ENCODE results near the gene AGRN. TPM values are rescaled to one million over a fixed set of nuclear protein-coding genes. Genes with fewer than 3 reads are reported as not detected.
A peak's percentile ranks its signal among the peaks of the same experiment; 100 is the strongest.

AGRN gene
- total and polyA plus RNA-seq, 2 of the 4 experiments (the other 2 are of a cell fraction), result 8.1 to 115 TPM

DNA sequence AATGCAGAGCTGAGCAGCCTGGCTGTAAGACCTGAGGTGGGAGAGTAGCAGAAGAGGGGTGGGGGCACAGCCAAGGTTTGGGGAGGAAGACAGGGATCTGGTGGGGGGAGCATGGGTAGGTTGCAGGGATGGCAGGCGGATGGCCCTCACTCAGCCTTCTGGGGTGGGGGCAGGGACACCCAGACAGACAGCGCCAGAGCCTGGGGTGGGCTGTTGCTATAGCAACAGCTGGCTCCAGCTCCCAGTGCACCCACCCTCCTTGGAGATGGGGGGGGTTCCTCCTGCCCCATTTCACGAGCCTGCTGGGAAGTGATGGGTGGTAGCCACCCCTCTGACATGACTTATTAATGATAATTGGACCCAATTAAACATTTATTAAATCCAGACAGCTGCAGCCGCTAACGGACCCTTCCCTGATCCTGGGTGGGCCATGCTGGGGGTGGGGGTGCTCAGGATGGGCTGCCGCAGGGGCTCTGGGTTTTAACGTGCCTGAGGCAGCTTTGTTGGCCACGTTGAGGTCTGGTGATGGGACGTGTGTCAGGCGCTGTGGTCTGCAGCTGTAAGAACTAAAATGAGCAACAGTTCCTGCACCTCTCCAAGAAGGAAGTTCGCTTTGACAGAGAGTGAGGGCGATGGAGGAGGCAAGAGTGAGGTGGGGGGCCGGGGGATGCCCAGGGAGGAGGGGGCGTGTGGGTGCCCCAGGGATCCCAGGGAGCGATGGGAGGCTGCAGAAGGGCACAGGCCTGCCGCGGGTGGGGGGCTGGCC is 19.4 kb downstream of the AGRN start:
- Histone ChIP-seq H3K27ac (ENCODE audit: insufficient read depth, low read length) (no peak overlapping the region), H3K23ac (ENCODE audit: low read depth, low read length) (no peak overlapping the region), H3K4me3 (ENCODE audit: insufficient read depth, low read depth, low read length) (no peak overlapping the region), H2AK5ac (ENCODE audit: low read depth, low read length) (no peak overlapping the region), H3K27me3 (ENCODE audit: control insufficient read depth, insufficient read depth, low read length) (no peaks in the 10 kb centered on the region), H3K79me1 (ENCODE audit: low read depth in 1 of 2, low read length in 2 of 2) (peaks cover 9 to 31% of the 10 kb centered on the region in 2 experiments), H4K5ac (ENCODE audit: low read depth, low read length) (no peak overlapping the region), H3K9me1 (ENCODE audit: insufficient read depth, low read length) (0 out of 2 replicates have a peak, but pooled peaks cover 5% of the 10 kb centered on the region), H3K14ac (replicated peaks; ENCODE audit: low read depth, low read length) (no peak overlapping the region), H3K18ac (ENCODE audit: low read depth, low read length) (no peak overlapping the region), H2BK5ac (ENCODE audit: low read depth, low read length, poor library complexity, severe bottlenecking) (no peak overlapping the region), H3K36me3 (ENCODE audit: control insufficient read depth, insufficient read depth, low read length) (peaks cover 34% of the 10 kb centered on the region), H3K9me3 (ENCODE audit: control insufficient read depth, insufficient read depth, low read length) (no peaks in the 10 kb centered on the region), H4K91ac (ENCODE audit: insufficient read depth, low read depth, low read length) (no peak overlapping the region), H2BK15ac (ENCODE audit: low read depth, low read length) (no peak overlapping the region), H2BK120ac (ENCODE audit: low read depth, low read length) (no peak overlapping the region), H3K4me2 (ENCODE audit: low read depth, low read length) (no peak overlapping the region), H2AFZ (replicated peaks; ENCODE audit: low read length, poor library complexity) (no peak overlapping the region), H4K8ac (ENCODE audit: low read depth in 2 of 2, low read length in 2 of 2) (no peak overlapping the region), H2AK9ac (replicated peaks; ENCODE audit: low read depth, low read length, poor library complexity) (peak overlapping the region; percentile 1), H3K9ac (ENCODE audit: low read depth, low read length) (no peak overlapping the region), H4K20me1 (ENCODE audit: insufficient read depth, low read length) (peaks cover 60% of the 10 kb centered on the region), H3K4me1 (ENCODE audit: control insufficient read depth, insufficient read depth, low read length) (peaks cover 7% of the 10 kb centered on the region), H2BK20ac (ENCODE audit: low read depth, low read length) (no peak overlapping the region), H3K4ac (ENCODE audit: low read depth, low read length) (no peak overlapping the region), H3K56ac (ENCODE audit: extremely low read depth, insufficient read depth, low read length) (no peak overlapping the region)
- TF ChIP-seq, protein P1, sequence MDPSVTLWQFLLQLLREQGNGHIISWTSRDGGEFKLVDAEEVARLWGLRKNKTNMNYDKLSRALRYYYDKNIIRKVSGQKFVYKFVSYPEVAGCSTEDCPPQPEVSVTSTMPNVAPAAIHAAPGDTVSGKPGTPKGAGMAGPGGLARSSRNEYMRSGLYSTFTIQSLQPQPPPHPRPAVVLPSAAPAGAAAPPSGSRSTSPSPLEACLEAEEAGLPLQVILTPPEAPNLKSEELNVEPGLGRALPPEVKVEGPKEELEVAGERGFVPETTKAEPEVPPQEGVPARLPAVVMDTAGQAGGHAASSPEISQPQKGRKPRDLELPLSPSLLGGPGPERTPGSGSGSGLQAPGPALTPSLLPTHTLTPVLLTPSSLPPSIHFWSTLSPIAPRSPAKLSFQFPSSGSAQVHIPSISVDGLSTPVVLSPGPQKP (IDR thresholded peaks at IDR 0.05; ENCODE audit: borderline replicate concordance, low read depth, low read length), result no peak
- TF ChIP-seq POLR2A (IDR thresholded peaks at IDR 0.05; ENCODE audit: low read depth, low read length) (no peak), BHLHE40 (IDR thresholded peaks at IDR 0.05; ENCODE audit: low read depth, low read length) (no peak), NFE2L2 (IDR thresholded peaks at IDR 0.05; ENCODE audit: low read depth, low read length) (no peak), USF2 (IDR thresholded peaks at IDR 0.05; ENCODE audit: low read depth, low read length) (no peak), CHD1 (IDR thresholded peaks at IDR 0.05; ENCODE audit: low read depth, low read length) (no peak), RAD21 (IDR thresholded peaks at IDR 0.05; ENCODE audit: low read length) (no peak)
- intact Hi-C loops (cut with micrococcal nuclease), result no loop called here
- in situ Hi-C loops (cut with MboI; ENCODE audit: low sequenced_read_pairs), result no loop called here
- CTCF ChIA-PET, result interaction anchor here (1.1 kb wide), 1 partner anchor 20 kb away, joined by 3 read pairs; no protein-coding TSS in a partner anchor
- ATAC-seq (ENCODE audit: low read depth) (no peak), DNase-seq (no peak)
- WGBS, 2 experiments (ENCODE audit: extremely low coverage in 2 of 2, insufficient read length in 1 of 2), result 40% methylated on average over 3 of the region's 17 CpGs; no CpG with 5 or more reads in 1 of the 2 experiments
- POLR2A ChIA-PET (ENCODE audit: unreplicated experiment), result no interaction called here
- BruUV-seq (replicated peaks), result no TSS peak
- dilution Hi-C loops (cut with HindIII; ENCODE audit: low sequenced_read_pairs, unreplicated experiment), result no loop called here

Data from IMR-90 (cell line).